Hepatocyte (in vitro differentiated cells): ENCODE data around the gene SDCBP2.

Experiments
- EZH2 ChIP-seq: fragments of 200-600 bp; sonication (generic); IDR thresholded peaks from 2 replicates; pipeline ENCODE4 v1.6.1; 2016; ENCODE audit warnings: antibody characterized with exemption, mild to moderate bottlenecking, borderline replicate concordance
- EZH2phosphoT487 ChIP-seq: fragments of 200-600 bp; sonication (generic); IDR thresholded peaks from one replicate; pipeline ENCODE4 v1.6.1; 2018; ENCODE audit warnings: antibody characterized with exemption, mild to moderate bottlenecking, low read depth, moderate library complexity; ENCODE audit not compliant: unreplicated experiment, severe bottlenecking
- TF ChIP-seq, protein P1 (sequence below): fragments of 200-600 bp; sonication (generic); IDR thresholded peaks from 2 replicates; pipeline ENCODE4 v1.5.1; 2016; ENCODE audit warnings: antibody characterized with exemption, mild to moderate bottlenecking; ENCODE audit not compliant: poor library complexity

DNA sequence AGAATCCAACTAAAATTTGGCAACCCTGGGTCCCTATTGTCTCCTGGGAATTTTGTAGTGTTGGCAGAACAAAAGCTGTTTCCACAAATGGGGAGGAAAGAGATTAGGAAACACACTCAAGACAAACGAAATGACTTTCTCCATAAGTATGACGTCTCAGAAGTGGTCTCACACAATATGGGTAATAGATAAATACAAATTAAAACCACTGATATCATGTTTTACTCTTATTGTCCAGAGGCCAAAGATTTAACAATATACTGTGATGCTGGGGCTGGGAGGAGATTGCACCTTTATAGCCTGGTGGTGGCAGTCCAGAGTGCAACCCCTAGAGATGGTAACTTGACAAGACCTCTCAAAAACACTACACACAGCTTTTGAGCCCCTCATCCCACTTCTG is 45.3 kb upstream of the SDCBP2 start:
- TF ChIP-seq, protein P1, sequence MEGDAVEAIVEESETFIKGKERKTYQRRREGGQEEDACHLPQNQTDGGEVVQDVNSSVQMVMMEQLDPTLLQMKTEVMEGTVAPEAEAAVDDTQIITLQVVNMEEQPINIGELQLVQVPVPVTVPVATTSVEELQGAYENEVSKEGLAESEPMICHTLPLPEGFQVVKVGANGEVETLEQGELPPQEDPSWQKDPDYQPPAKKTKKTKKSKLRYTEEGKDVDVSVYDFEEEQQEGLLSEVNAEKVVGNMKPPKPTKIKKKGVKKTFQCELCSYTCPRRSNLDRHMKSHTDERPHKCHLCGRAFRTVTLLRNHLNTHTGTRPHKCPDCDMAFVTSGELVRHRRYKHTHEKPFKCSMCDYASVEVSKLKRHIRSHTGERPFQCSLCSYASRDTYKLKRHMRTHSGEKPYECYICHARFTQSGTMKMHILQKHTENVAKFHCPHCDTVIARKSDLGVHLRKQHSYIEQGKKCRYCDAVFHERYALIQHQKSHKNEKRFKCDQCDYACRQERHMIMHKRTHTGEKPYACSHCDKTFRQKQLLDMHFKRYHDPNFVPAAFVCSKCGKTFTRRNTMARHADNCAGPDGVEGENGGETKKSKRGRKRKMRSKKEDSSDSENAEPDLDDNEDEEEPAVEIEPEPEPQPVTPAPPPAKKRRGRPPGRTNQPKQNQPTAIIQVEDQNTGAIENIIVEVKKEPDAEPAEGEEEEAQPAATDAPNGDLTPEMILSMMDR: no peak
- no peak for TF ChIP-seq EZH2
- TF ChIP-seq EZH2phosphoT487: no peak
